GM18858 (cell line): ENCODE results near the gene IL17RE.
"Not testable (repeated sequence)": the region's sequence is repeated elsewhere in the genome, so short reads cannot be mapped to it uniquely, and the experiment has no call there.

Source experiments
- ATAC-seq: cut with Tn5 transposase; IDR thresholded peaks from one replicate; pipeline ENCODE4 v1.9.1; 2021; ENCODE audit not compliant: unreplicated experiment

The IL17RE gene

GRCh38 chr3:9902372-9903237 lies at the start of gene IL17RE:
Gene IL17RE (plus strand): TSS chr3:9902848. CDS start chr3:9902933, 85 bp downstream.
- no peak for ATAC-seq

- not testable (repeated sequence) for ATAC-seq
These were observed 48.2 kb upstream of the IL17RE start for GRCh38 chr3:9854291-9854940.

- ATAC-seq, result no peak
These were observed 47.1 kb upstream of the IL17RE start for GRCh38 chr3:9855594-9855993.

GRCh38 chr3:9859530-9860025 lies 43.1 kb upstream of the IL17RE start:
- ATAC-seq, result no peak

- ATAC-seq, result no peak
These were observed 41.4 kb upstream of the IL17RE start for GRCh38 chr3:9861201-9861600.

- ATAC-seq, result no peak
These were observed 41.0 kb upstream of the IL17RE start for GRCh38 chr3:9861626-9862130.

GRCh38 chr3:9862391-9863057 lies 40.1 kb upstream of the IL17RE start:
- ATAC-seq, result no peak

- no peak for ATAC-seq
These were observed 39.4 kb upstream of the IL17RE start for GRCh38 chr3:9863058-9863772.

GRCh38 chr3:9864200-9864927 lies 38.3 kb upstream of the IL17RE start:
- no peak for ATAC-seq

GRCh38 chr3:9865125-9865637 lies 37.5 kb upstream of the IL17RE start:
- not testable (repeated sequence) for ATAC-seq

- no peak for ATAC-seq
These were observed 36.0 kb upstream of the IL17RE start for GRCh38 chr3:9866639-9867038.

GRCh38 chr3:9867106-9867505 lies 35.5 kb upstream of the IL17RE start:
- ATAC-seq, result no peak

- ATAC-seq, result no peak
These were observed 32.7 kb upstream of the IL17RE start for GRCh38 chr3:9869955-9870354.

GRCh38 chr3:9870978-9871377 lies 31.7 kb upstream of the IL17RE start:
- ATAC-seq, result no peak

- ATAC-seq, result not testable (repeated sequence)
These were observed 30.6 kb upstream of the IL17RE start for GRCh38 chr3:9872067-9872466.

GRCh38 chr3:9875448-9875847 lies 27.2 kb upstream of the IL17RE start:
- no peak for ATAC-seq

- ATAC-seq, result not testable (repeated sequence)
These were observed 26.4 kb upstream of the IL17RE start for GRCh38 chr3:9876255-9876654.

- no peak for ATAC-seq
These were observed 25.7 kb upstream of the IL17RE start for GRCh38 chr3:9876991-9877390.

- ATAC-seq, result no peak
These were observed 23.9 kb upstream of the IL17RE start for GRCh38 chr3:9878700-9879099.
